K562 (cell line): ENCODE data around the gene FRAT2. TPM values are rescaled to one million over a fixed set of nuclear protein-coding genes. Genes with fewer than 3 reads are reported as not detected.

Source experiments
- ARID1B ChIP-seq: fragments of 450-650 bp; IDR thresholded peaks from 2 replicates; pipeline ENCODE4 v1.6.1; 2016; ENCODE audit warnings: antibody characterized with exemption, mild to moderate bottlenecking, inconsistent platforms
- DPF2 ChIP-seq: fragments of 450-650 bp; IDR thresholded peaks from 2 replicates; pipeline ENCODE4 v1.6.1; 2016
- ELF2 ChIP-seq: fragments of 250-450 bp; sonication (Bioruptor Pico); IDR thresholded peaks from 2 replicates; pipeline ENCODE4 v1.5.0; 2021; ENCODE audit warnings: mild to moderate bottlenecking
- EP300 ChIP-seq: IDR thresholded peaks from 2 replicates; pipeline ENCODE4 v1.6.1; 2012; ENCODE audit warnings: low read length, improper control_type of control experiment
- GTF2E2 ChIP-seq: fragments of 200-800 bp; sonication (Bioruptor generic); IDR thresholded peaks from 2 replicates; pipeline ENCODE4 v1.6.1; 2016; ENCODE audit warnings: missing genetic modification characterization, missing compliant biosample characterization
- MIER1 ChIP-seq: fragments of 450-650 bp; IDR thresholded peaks from 2 replicates; pipeline ENCODE4 v1.6.1; 2016; ENCODE audit warnings: antibody characterized with exemption, mild to moderate bottlenecking, low read depth
- NCOA1 ChIP-seq: fragments of 450-650 bp; IDR thresholded peaks from 2 replicates; pipeline ENCODE4 v1.6.1; 2016; ENCODE audit warnings: low read depth
- PML ChIP-seq: IDR thresholded peaks from 2 replicates; pipeline ENCODE4 v1.6.1; 2012; ENCODE audit warnings: low read length, inconsistent platforms
- PTRF ChIP-seq: fragments of 450-650 bp; IDR thresholded peaks from 2 replicates; pipeline ENCODE4 v1.6.1; 2016; ENCODE audit warnings: mild to moderate bottlenecking, missing genetic modification characterization, missing compliant biosample characterization
- RBM25 ChIP-seq: fragments of 200-400 bp; formaldehyde crosslinking; IDR thresholded peaks from 2 replicates; pipeline ENCODE4 v1.6.1; 2018; ENCODE audit warnings: low read length, low read depth, moderate library complexity; ENCODE audit not compliant: severe bottlenecking
- RFX7 ChIP-seq: fragments of 250-450 bp; sonication (Bioruptor Pico); IDR thresholded peaks from 2 replicates; pipeline ENCODE4 v1.5.1; 2021; ENCODE audit warnings: mild to moderate bottlenecking
- STAT5A ChIP-seq: IDR thresholded peaks from 2 replicates; pipeline ENCODE4 v1.6.1; 2012; ENCODE audit warnings: low read length, inconsistent platforms, borderline replicate concordance
- TRIM28 ChIP-seq: fragments of 450-650 bp; IDR thresholded peaks from 2 replicates; pipeline ENCODE4 v1.6.1; 2017
- ZNF232 ChIP-seq: sonication (generic); formaldehyde crosslinking; IDR thresholded peaks from 2 replicates; pipeline ENCODE4 v1.8.0; 2022; ENCODE audit warnings: mild to moderate bottlenecking, missing genetic modification reagents
- ZNF696 ChIP-seq: fragments of 250-450 bp; sonication (Bioruptor Pico); conservative IDR thresholded peaks from 2 replicates; pipeline ENCODE4 v1.4.0; 2020; ENCODE audit warnings: mild to moderate bottlenecking, moderate library complexity
- ZNF76 ChIP-seq: fragments of 250-450 bp; sonication (Bioruptor Pico); IDR thresholded peaks from 2 replicates; pipeline ENCODE4 v1.4.0; 2020; ENCODE audit warnings: mild to moderate bottlenecking, moderate library complexity, borderline replicate concordance
- polyA plus RNA-seq, 8 experiments: library from polyadenylated mRNA; depleted of rRNA in 4 of 8; stranded (reverse) in 5 of 8; unstranded in 3 of 8; fragments of >200 nt; fragmentation: Nextera tagmentation in 2 of 8; fragmentation: Illumina TruSeq in 1 of 8; extraction: Ambion mirVana in 2 of 8; extraction: Trizol in 1 of 8; gene quantifications; 2 replicates each; pipeline versions ENCODE4 v1.2.1 to v1.2.3, GENCODE V29; 2011 to 2014; ENCODE audit warnings: inconsistent platforms in 1 of 8, missing spikeins in 1 of 8
- total RNA-seq, 7 experiments: library from RNA; depleted of rRNA in 6 of 7; stranded (reverse); fragments of >200 nt in 6 of 7; fragmentation: Illumina TruSeq in 2 of 7; extraction: Trizol in 2 of 7; gene quantifications; 2 replicates each; pipeline versions ENCODE4 v1.2.1 to v1.2.3, GENCODE V29; 2011 to 2021; ENCODE audit warnings: low replicate concordance in 1 of 7
- TF ChIP-seq, protein P1 (sequence below), 2 experiments: fragments of 450-650 bp in 1 of 2; sonication (generic) in 1 of 2; formaldehyde crosslinking in 1 of 2; IDR thresholded peaks in 1 of 2; conservative IDR thresholded peaks in 1 of 2; 2 replicates each; pipeline versions ENCODE4 v1.6.1 to v1.8.1; 2016 to 2023; ENCODE audit warnings: mild to moderate bottlenecking in 2 of 2, moderate library complexity in 2 of 2, inconsistent platforms in 1 of 2, missing genetic modification reagents in 1 of 2
- TF ChIP-seq, protein P2 (sequence below): sonication (generic); formaldehyde crosslinking; IDR thresholded peaks from 2 replicates; pipeline ENCODE4 v1.8.0; 2022; ENCODE audit warnings: mild to moderate bottlenecking, missing genetic modification reagents

FRAT2 gene
- total and polyA plus RNA-seq, 9 of the 15 experiments (the other 6 are each of a cell fraction or from before 2014, with no cell fraction given) = 4.3 to 31.7 (median 19.5) TPM

DNA sequence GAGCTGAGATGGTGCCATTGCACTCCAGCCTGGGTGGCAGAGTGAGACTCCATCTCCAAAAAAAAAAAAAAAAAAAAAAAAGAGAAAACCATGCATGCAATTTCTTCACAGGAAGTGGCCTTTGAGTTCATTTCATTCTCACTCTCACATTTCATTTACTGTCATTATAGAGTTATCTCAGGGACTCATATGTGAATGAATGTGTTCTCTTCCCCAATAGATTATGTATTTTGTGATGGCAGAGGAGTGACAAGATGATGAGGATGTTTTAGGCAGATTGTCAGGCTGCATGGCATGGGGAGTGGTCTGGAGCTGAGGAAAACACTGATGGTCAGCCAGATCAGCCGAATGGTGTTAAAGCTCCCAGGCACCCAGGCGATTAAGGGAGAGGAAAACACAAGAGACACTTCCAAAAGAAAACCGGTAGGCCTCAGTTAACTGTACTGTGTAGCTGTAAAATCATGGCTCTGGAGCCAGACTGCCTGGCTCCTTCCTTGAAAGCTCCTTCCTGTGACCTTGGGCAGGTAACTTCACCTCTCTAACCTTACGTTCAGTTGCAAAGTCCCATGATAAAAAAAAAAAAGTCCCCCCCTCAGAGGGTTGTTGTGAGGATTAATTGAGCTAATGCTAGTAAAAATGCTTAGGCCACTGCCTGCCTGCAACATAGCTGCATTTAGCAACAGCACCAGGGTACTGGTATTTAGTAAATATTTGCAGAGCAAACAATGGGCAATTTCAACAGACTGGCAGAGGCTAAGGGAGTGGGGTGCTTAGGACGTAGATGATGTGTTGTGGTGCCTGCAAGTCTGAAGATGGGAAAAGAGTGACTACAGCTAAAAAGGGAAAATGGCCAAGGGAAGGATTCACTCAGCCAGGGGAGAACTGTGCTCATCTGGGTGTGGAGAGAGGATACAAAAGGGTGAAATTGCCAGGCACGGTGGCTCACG lies 6.9 kb downstream of the FRAT2 start (continued):
- TF ChIP-seq EP300 (peak; percentile 24; the same call in 1 of the 2 replicates), ZNF696 (no peak), ZNF232 (CRISPR knock-in tag) (no peak), ZNF76 (CRISPR knock-in tag) (no peak), RBM25 (no peak), ARID1B (peak; percentile 72), GTF2E2 (tag) (no peak), STAT5A (peak; percentile 35; the same call in 1 of the 2 replicates), PTRF (tag) (no peak), MIER1 (no peak), ELF2 (CRISPR knock-in tag) (no peak), NCOA1 (no peak), PML (peak; percentile 41; the same call in 1 of the 2 replicates), TRIM28 (no peak), DPF2 (0 out of 2 replicates have a peak, but pooled peaks have one; percentile 30), RFX7 (CRISPR knock-in tag) (no peak)
- TF ChIP-seq, protein P1, sequence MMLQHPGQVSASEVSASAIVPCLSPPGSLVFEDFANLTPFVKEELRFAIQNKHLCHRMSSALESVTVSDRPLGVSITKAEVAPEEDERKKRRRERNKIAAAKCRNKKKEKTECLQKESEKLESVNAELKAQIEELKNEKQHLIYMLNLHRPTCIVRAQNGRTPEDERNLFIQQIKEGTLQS (IDR thresholded peaks at IDR 0.05) = no peak
- TF ChIP-seq, protein P1 (CRISPR knock-in tag; conservative IDR thresholded peaks at IDR 0.05) = no peak
- TF ChIP-seq, protein P2, sequence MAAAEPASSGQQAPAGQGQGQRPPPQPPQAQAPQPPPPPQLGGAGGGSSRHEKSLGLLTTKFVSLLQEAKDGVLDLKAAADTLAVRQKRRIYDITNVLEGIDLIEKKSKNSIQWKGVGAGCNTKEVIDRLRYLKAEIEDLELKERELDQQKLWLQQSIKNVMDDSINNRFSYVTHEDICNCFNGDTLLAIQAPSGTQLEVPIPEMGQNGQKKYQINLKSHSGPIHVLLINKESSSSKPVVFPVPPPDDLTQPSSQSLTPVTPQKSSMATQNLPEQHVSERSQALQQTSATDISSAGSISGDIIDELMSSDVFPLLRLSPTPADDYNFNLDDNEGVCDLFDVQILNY (CRISPR knock-in tag) = no peak
